NCI-H524 treated with DMSO at 0.1 percent for 48 hours (cell line): ENCODE results near the gene COX14.
A peak's percentile ranks its signal among the peaks of the same experiment; 100 is the strongest.

Experiments
- DNase-seq: peaks from one replicate; lab custom pipeline; 2025; lab: John Stamatoyannopoulos, UW

The COX14 gene

DNA sequence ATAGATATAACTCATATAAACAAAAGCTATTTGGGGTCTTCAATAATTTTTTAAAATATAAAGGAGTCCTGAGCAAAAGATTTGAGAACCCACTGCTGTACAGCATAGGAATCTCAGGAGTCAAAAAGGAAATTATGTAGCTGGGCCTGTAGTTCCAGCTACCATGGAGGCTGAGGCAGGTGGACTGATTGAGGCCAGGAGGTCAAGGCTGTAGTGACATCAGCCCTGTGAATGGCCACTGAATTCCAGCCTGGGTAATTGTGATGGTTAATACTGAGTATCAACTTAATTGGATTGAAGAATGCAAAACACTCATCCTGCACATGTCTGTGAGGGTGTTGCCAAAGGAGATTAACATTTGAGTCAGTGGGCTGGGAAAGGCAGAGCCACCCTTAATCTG lies 44.6 kb downstream of the COX14 start:
- DNase-seq, result no peak

DNA sequence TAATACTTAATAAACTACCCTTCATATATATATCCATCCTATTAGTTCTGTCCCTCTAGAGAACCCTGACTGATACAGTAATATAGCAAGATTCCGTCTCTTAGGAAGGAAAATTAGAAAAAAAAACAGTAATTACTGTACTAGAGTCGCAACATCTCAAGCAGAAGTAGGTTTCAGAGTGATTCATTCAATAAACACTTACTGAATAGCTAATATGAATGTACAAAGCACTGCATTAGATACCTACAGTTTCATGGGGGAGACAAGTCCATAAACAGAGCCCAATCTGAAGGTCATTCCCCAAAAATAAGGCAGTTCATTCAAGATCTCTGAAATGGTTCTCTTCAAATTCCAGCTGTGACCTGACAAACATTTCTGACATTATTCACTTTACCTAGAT lies 45.2 kb downstream of the COX14 start:
- no peak for DNase-seq

DNA sequence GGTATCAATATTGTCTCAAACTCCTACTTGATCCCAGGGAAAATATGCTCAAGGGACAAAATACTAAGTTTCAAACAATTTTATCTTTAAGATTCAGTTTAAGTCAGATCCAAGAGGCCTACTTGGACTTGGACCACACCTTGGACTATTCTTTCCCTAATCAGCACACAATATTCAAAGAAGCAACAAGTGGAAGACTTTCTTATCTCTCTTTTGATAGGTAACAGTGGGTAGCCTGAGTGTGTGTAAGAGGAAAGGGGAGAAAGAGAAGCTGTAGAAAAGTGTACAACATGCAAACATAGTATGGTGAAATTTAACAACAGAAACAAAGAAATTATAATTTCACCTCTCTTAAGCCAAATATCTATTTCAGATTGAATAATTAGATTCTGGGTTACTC lies 48.6 kb downstream of the COX14 start:
- DNase-seq, result no peak

DNA sequence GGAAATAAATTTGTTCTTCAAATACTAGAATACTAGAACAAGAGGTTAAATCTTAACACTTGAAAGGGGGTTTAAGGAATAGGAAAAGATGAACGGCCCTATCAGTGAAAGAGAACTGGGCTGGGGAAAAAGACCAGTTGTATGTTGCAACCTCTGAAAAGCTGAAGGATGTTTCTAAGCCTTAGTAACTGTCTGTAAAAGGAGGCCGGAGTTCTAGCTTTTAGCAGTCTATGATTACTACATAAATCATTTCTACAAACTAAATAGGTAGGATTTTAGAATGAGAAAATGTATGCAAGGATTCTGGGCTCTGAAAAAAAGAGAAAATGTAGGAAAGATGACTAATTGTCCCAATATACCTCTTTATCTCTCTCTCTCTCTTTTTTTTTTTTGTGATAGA lies 50.2 kb downstream of the COX14 start:
- no peak for DNase-seq

DNA sequence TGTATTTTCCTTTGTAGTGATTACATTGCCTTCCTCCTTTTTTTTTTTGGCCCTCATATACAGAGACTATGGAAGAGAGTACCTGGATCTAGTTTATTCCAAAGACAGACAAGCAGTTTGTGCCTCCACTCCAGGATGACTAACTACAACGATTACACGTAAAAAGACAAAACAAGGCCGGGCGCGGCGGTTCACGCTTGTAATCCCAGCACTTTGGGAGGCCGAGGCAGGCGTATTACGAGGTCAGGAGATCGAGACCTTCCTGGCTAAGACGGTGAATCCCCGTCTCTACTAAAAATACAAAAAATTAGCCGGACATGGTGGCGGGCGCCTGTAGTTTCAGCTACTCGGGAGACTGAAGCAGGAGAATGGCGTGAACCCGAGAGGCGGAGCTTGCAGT lies 52.9 kb downstream of the COX14 start:
- no peak for DNase-seq

DNA sequence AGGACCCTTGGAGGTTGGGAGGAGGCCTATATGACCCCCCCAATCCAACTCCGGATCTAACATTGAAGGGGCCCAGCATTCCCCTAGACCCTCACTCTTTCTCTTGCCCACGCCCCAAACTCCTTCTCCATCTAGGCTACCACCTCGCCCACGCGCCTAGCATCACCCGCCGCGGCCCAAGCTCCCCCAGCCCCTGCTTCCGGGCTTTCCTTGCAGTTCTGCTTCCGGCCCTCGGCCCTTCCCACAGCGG lies 54.7 kb downstream of the COX14 start:
- DNase-seq, result no peak

DNA sequence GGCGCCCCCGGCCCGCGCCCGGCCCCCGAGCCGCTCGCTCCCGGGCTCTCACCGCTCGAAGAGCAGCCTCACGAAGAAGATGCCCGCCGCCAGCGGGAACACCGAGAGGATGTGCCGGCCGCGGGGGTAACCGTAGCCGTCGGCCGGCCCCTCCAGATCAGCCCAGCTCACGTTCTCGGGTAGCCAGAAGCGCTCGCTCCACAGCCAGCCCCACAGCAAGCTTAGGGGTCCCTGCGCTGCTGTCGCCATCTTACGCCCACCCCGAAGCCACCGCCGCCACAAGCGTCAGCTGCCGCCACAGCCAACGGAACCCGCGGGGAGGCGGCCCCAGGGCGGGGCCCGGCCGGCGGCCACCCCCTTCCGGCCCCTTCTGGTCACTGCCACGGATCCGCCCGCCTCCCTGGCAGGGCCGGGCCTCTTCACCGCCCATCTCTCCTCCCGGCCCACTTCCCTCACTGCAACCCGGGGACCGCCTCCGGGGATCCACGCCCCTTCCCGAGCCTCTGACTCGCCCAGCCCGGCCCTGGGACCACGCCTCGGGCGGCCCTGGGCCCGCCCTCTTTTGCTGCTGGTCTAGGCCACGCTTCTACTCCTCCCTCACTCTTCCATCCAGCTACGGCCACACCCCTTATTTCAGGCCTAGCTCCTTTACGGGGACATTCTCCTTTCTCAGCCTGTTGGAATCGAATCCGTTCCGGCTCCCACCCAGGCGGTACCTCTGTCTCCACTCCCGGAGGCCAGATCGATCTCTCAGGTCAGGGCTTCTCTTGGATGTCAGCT lies 55.2 kb downstream of the COX14 start, which contains the start of gene CERS5:
Gene CERS5 (minus strand): TSS at position 321 of the 780 bp plus-strand sequence. CDS start 72 bp downstream, at position 249.
- peak; percentile 77 for DNase-seq
